Anterior cingulate cortex (tissue), 58 donors: ENCODE measurements around the gene SMAD2.
A peak's percentile ranks its signal among the peaks of the same experiment; 100 is the strongest.
"Not testable (repeated sequence)": the region's sequence is repeated elsewhere in the genome, so short reads cannot be mapped to it uniquely, and the experiment has no call there.

Experiments used
- DNase-seq, 58 donors: peaks; one replicate each; lab custom pipeline; 2025; lab: John Stamatoyannopoulos, UW

SMAD2 gene

GRCh38 chr18:47800756-47801155 is 129.7 kb downstream of the SMAD2 start:
- DNase-seq, result no peak

- no peak for DNase-seq
Observed at GRCh38 chr18:47800248-47800647, 130.2 kb downstream of the SMAD2 start.

GRCh38 chr18:47799376-47799775 is 131.1 kb downstream of the SMAD2 start:
- no peak for DNase-seq

GRCh38 chr18:47798366-47798765 is 132.1 kb downstream of the SMAD2 start:
- DNase-seq, result no peak

- DNase-seq, result no peak
Observed at GRCh38 chr18:47797126-47797525, 133.3 kb downstream of the SMAD2 start.

GRCh38 chr18:47795434-47795814 is 135.0 kb downstream of the SMAD2 start:
- DNase-seq, result peak in 10 of 58 donors; percentile 8 to 27 (median 12)

GRCh38 chr18:47794725-47795433 is 135.6 kb downstream of the SMAD2 start:
- no peak for DNase-seq

GRCh38 chr18:47793609-47794008 is 136.8 kb downstream of the SMAD2 start:
- DNase-seq, result no peak

- no peak for DNase-seq
Observed at GRCh38 chr18:47791461-47791985, 138.9 kb downstream of the SMAD2 start.

GRCh38 chr18:47790036-47790435 is 140.4 kb downstream of the SMAD2 start:
- no peak for DNase-seq

- no peak for DNase-seq
Observed at GRCh38 chr18:47788621-47789020, 141.8 kb downstream of the SMAD2 start.

- no peak for DNase-seq
Observed at GRCh38 chr18:47781561-47781960, 148.9 kb downstream of the SMAD2 start.

- DNase-seq, result no peak
Observed at GRCh38 chr18:47780011-47780725, 150.3 kb downstream of the SMAD2 start.

- DNase-seq, result no peak
Observed at GRCh38 chr18:47779381-47779780, 151.1 kb downstream of the SMAD2 start.

- no peak for DNase-seq
Observed at GRCh38 chr18:47777626-47778025, 152.8 kb downstream of the SMAD2 start.

GRCh38 chr18:47775961-47776360 is 154.5 kb downstream of the SMAD2 start:
- DNase-seq, result peak in 7 of 58 donors; percentile 2 to 24 (median 7)

- no peak for DNase-seq
Observed at GRCh38 chr18:47773931-47774330, 156.5 kb downstream of the SMAD2 start.

- peak in 4 of 58 donors; percentile 7 to 32 (median 13) for DNase-seq
Observed at GRCh38 chr18:47772374-47773248, 157.8 kb downstream of the SMAD2 start.

GRCh38 chr18:47771922-47772321 is 158.5 kb downstream of the SMAD2 start:
- no peak for DNase-seq

- DNase-seq, result no peak
Observed at GRCh38 chr18:47767699-47768098, 162.8 kb downstream of the SMAD2 start.

GRCh38 chr18:47767198-47767597 is 163.3 kb downstream of the SMAD2 start:
- not testable (repeated sequence) for DNase-seq
